HFF-Myc (cell line): ENCODE results near the gene SCGB1A1.

ENCODE experiments used
- DNase-seq: peaks from one replicate; pipeline ENCODE4 v3.0.0-alpha.2; 2011; ENCODE audit warnings: low read depth; ENCODE audit errors: extremely low read depth
- H3K4me3 ChIP-seq: replicated peaks from 2 replicates; pipeline ENCODE4 v1.5.1; 2011; ENCODE audit warnings: low read depth, mild to moderate bottlenecking, control low read depth, low read length
- CTCF ChIP-seq: IDR thresholded peaks from 2 replicates; pipeline ENCODE4 v1.5.1; 2012; ENCODE audit warnings: mild to moderate bottlenecking, low read depth, low read length, control low read depth; ENCODE audit errors: missing control alignments

Gene SCGB1A1

GRCh38 chr11:62463121-62463542 lies 44.3 kb downstream of the SCGB1A1 start:
- TF ChIP-seq CTCF = no peak
- H3K4me3 ChIP-seq = no peak overlapping the region
- peak; percentile 21 for DNase-seq

GRCh38 chr11:62464655-62465054 lies 45.8 kb downstream of the SCGB1A1 start:
- no peak for TF ChIP-seq CTCF
- DNase-seq = no peak

GRCh38 chr11:62466444-62466843 lies 47.6 kb downstream of the SCGB1A1 start:
- TF ChIP-seq CTCF = no peak
- no peak overlapping the region for H3K4me3 ChIP-seq
- DNase-seq = no peak

More at GRCh38 chr11:62464655-62465054, 45.8 kb downstream of the SCGB1A1 start:
- H3K4me3 ChIP-seq = no peak overlapping the region

GRCh38 chr11:62468577-62468976 lies 49.7 kb downstream of the SCGB1A1 start:
- H3K4me3 ChIP-seq = no peak overlapping the region
- no peak for TF ChIP-seq CTCF
- no peak for DNase-seq

- TF ChIP-seq CTCF = no peak
- no peak for DNase-seq
- no peak overlapping the region for H3K4me3 ChIP-seq
Measured at GRCh38 chr11:62471603-62472002, 52.8 kb downstream of the SCGB1A1 start.

- no peak for DNase-seq
- H3K4me3 ChIP-seq = no peak overlapping the region
- no peak for TF ChIP-seq CTCF
Measured at GRCh38 chr11:62472063-62472884, 53.4 kb downstream of the SCGB1A1 start.
